ENCODE data around the gene SLC25A24. TPM values are rescaled to one million over a fixed set of nuclear protein-coding genes. Genes with fewer than 3 reads are reported as not detected.

The SLC25A24 gene
- total and polyA plus RNA-seq, 3 donors from 2014 or later = 9.8 to 15.5 (median 12.3) TPM

- Histone ChIP-seq H3K4me1 (no peaks in the 10 kb centered on the region), H3K27ac (no peak overlapping the region), H3K36me3 (ENCODE audit: low read depth, missing control alignments) (no peaks in the 10 kb centered on the region), H3K9me3 (no peaks in the 10 kb centered on the region), H3K27me3 (no peaks in the 10 kb centered on the region), H3K4me3 (no peak overlapping the region)
- no peak for DNase-seq
- TF ChIP-seq POLR2A (IDR thresholded peaks at IDR 0.05) = no peak
- TF ChIP-seq CTCF (IDR thresholded peaks at IDR 0.05) = no peak
- WGBS, 2 donors = 53 to 62% methylated on average over 5 of the region's 5 CpGs
- intact Hi-C loops (cut with DNase I; ENCODE audit: low total_unique reads) = no loop called here
These were observed 80.6 kb downstream of the SLC25A24 start for GRCh38 chr1:108119500-108119899.

GRCh38 chr1:108117945-108118902 is 81.9 kb downstream of the SLC25A24 start:
- no peaks in the 10 kb centered on the region for H3K9me3 ChIP-seq
- intact Hi-C loops (cut with DNase I; ENCODE audit: low total_unique reads) = no loop called here
- no peaks in the 10 kb centered on the region for H3K27me3 ChIP-seq
- no peak for DNase-seq
- no peak overlapping the region for H3K4me3 ChIP-seq
- H3K36me3 ChIP-seq (ENCODE audit: low read depth, missing control alignments) = no peaks in the 10 kb centered on the region
- TF ChIP-seq CTCF (IDR thresholded peaks at IDR 0.05) (no peak), POLR2A (IDR thresholded peaks at IDR 0.05) (no peak)
- WGBS, 2 donors = 85 to 94% methylated on average over 5 of the region's 5 CpGs
- no peaks in the 10 kb centered on the region for H3K4me1 ChIP-seq
- H3K27ac ChIP-seq = no peak overlapping the region

- TF ChIP-seq CTCF (IDR thresholded peaks at IDR 0.05) (no peak), POLR2A (IDR thresholded peaks at IDR 0.05) (no peak)
- intact Hi-C loops (cut with DNase I; ENCODE audit: low total_unique reads) = no loop called here
- no peak overlapping the region for H3K4me3 ChIP-seq
- 89 to 96% methylated on average over 1 of the region's 1 CpG for WGBS, 2 donors
- H3K9me3 ChIP-seq = no peaks in the 10 kb centered on the region
- H3K4me1 ChIP-seq = no peaks in the 10 kb centered on the region
- DNase-seq = no peak
- no peaks in the 10 kb centered on the region for H3K36me3 ChIP-seq (ENCODE audit: low read depth, missing control alignments)
- H3K27me3 ChIP-seq = no peaks in the 10 kb centered on the region
- no peak overlapping the region for H3K27ac ChIP-seq
These were observed 82.9 kb downstream of the SLC25A24 start for GRCh38 chr1:108117237-108117636.

- TF ChIP-seq POLR2A (IDR thresholded peaks at IDR 0.05) = no peak
- TF ChIP-seq CTCF (IDR thresholded peaks at IDR 0.05) = no peak
- Histone ChIP-seq H3K4me1 (no peaks in the 10 kb centered on the region), H3K4me3 (no peak overlapping the region), H3K9me3 (no peaks in the 10 kb centered on the region), H3K27ac (no peak overlapping the region), H3K36me3 (ENCODE audit: low read depth, missing control alignments) (no peaks in the 10 kb centered on the region), H3K27me3 (no peaks in the 10 kb centered on the region)
- 75 to 76% methylated on average over 4 of the region's 4 CpGs for WGBS, 2 donors
- intact Hi-C loops (cut with DNase I; ENCODE audit: low total_unique reads) = no loop called here
- DNase-seq = no peak
These were observed 86.0 kb downstream of the SLC25A24 start for GRCh38 chr1:108114033-108114599.
